HG02884 (cell line): ENCODE measurements around the gene F2R.
A peak's percentile ranks its signal among the peaks of the same experiment; 100 is the strongest.
"Not testable (repeated sequence)": the region's sequence is repeated elsewhere in the genome, so short reads cannot be mapped to it uniquely, and the experiment has no call there.

Experiments used
- ATAC-seq: cut with Tn5 transposase; IDR thresholded peaks from one replicate; pipeline ENCODE4 v1.9.1; 2021; ENCODE audit warnings: mild to moderate bottlenecking, moderate library complexity; ENCODE audit not compliant: unreplicated experiment

F2R gene

GRCh38 chr5:76715736-76716455 is at the start of gene F2R:
Gene F2R, plus strand, starts transcription at chr5:76716126. Its CDS starts 182 bp downstream, at chr5:76716308.
- ATAC-seq, result peak; percentile 55

DNA sequence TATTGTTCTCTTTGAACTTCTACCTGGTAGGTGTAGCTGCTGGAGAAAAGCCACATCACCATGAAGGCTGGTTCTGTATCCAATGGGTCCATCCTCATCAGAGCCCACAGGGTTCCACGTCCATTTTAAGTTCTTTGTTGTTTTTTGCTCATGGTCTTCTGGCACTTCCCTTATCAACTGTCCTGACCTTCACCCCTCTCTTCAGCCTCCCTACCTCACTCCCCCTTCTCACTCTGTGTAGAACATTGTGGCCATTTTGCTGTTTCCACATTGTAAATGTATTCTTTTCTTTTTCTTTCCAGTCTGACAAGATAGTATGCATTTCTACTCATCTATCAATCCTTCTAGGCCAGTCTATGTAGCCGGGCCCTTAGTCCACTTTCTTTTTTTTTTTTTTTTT is 48.4 kb upstream of the F2R start:
- ATAC-seq, result no peak

GRCh38 chr5:76669245-76669644 is 46.7 kb upstream of the F2R start:
- no peak for ATAC-seq

GRCh38 chr5:76670508-76670907 is 45.4 kb upstream of the F2R start:
- no peak for ATAC-seq

DNA sequence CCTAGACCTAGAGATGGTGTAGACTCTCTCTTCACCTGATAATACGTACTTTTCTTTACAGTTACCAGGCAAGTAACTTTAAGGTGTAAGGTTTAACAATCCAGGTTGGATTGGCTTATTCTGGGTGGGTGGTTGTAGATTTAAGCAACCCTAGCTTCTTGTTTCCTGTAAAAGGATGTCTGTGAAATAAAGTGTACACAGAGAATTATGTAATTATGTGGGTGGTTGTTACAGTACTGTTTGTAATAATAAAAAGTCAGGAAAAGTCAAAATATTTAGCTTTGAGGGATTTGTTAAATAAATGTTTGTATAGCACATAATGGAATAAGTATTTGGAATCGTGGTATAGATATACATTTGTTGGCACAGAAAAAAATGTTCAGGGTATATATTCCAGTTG is 43.7 kb upstream of the F2R start:
- ATAC-seq, result no peak

DNA sequence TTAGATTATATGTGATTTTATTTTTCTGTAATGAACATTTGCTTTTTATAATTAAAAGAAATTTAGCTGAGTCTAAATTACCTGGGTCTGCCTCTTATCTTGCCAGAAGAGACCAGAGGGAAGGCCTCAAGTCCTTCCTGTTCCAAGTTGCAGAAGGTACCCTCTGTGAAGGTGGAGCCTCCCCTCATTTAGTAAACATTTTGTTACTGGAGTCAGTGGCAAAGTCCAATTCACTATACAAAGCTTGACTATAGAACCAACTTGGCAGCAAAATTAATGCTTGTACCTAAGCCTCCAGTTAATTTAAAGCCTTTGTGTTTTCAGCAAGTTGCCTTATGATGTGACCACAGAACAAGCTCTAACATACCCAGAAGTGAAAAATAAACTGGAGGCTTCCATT is 42.8 kb upstream of the F2R start:
- no peak for ATAC-seq

GRCh38 chr5:76674330-76675066 is 41.4 kb upstream of the F2R start:
- ATAC-seq, result no peak

DNA sequence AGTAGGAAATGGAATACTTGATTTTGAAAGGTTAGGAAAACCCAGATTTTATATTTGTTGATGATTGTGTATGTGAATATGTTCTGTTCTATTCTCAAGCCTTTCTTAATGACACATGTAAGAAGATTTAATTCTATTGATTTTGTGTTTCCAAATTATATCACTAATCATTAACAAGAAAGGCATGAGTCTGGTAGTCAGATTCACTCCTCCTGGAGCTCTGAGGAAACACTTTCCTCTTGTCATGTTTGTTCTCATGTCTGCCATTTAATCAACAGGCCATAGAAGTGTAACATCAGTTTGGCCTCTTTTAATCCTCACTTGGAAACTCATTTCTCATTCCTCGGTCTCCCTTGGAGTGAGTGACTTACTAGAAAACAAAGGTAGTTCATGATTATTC is 40.6 kb upstream of the F2R start:
- no peak for ATAC-seq

DNA sequence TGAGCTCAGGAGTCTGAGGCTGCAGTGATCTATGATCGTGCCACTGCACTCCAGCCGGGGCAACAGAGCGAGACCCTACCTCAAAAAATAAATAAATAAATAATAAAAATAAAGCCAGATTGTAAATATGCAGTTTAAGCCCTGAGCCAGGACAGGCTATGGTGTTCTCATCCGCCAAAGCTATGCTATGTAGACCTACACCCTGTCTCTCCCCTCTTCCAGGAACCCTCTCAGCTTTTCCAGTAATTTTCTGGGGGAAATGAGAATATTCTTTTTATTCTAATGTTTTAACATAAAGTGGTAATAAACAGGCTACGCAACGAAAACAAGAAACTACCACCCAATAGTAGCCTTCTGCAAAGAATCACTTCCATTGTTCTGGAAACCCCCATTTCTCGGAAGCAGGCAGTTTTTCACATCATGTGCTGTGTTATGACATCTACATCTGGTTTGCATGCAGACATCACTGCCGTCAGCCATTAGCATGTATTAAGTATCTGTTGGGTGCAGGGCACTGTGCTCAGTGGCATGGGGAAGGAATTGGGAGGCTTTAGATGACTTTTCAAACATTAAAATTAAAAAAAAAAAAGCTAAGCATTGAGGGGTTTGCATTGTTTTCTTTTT is 38.0 kb upstream of the F2R start:
- no peak for ATAC-seq

GRCh38 chr5:76679231-76679630 is 36.7 kb upstream of the F2R start:
- no peak for ATAC-seq

GRCh38 chr5:76680826-76681225 is 35.1 kb upstream of the F2R start:
- not testable (repeated sequence) for ATAC-seq

DNA sequence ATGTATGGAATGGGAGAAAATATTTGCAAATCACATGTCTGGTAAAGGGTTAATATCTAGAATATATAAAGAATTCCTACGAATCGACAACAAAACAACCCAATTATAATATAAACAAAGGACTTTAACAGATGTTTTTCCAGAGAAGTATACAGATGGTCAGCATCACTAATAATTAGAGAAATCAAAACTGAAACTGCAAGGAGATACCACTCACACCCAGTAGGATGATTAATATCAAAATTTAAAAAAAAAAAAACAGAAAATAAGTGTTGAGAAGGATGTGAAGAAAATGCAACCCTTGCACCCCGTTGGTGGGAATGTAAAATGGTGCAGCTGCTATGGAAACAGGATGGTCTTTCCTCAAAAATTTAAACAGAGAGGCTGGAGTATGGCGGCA is 34.6 kb upstream of the F2R start:
- no peak for ATAC-seq

DNA sequence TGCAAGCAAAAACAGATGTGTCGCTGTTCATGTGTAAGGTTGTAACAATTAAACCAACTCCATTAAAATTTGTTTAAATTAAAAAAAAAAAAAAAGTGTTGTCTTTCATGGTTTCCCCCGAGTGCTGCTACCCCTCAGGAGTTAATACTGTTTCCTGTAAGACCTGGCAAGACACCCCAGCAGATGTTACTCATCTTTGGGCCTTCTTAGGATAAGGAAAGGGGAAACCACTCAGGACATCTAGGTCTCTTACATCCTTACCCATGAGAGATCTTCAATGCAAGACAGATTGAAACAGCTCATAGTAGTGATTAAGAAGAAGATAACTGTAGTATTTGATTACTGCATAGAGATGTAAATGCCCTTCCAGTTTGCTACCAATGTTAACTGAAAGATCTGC is 33.5 kb upstream of the F2R start:
- no peak for ATAC-seq

- no peak for ATAC-seq
Observed at GRCh38 chr5:76683816-76684731, 31.9 kb upstream of the F2R start.

- no peak for ATAC-seq
Observed at GRCh38 chr5:76684756-76685519, 31.0 kb upstream of the F2R start.

DNA sequence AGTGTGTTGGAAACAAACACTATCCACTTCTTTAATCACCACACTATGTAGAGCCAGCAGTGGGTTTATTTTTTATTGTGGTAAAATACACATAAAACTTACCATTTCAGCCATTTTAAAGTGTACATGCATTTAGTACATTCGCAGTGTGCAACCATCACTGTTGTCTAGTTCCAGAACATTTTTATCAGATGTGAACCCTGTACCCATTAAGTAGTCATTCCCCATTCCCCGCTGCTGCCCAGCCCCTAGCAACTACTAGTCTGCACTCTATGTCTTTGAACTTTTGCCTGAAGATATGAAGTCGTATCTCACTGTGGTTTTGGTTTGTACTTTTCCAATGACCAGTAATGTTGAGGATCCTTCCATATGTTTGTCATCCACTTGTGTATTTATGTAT is 30.2 kb upstream of the F2R start:
- no peak for ATAC-seq

DNA sequence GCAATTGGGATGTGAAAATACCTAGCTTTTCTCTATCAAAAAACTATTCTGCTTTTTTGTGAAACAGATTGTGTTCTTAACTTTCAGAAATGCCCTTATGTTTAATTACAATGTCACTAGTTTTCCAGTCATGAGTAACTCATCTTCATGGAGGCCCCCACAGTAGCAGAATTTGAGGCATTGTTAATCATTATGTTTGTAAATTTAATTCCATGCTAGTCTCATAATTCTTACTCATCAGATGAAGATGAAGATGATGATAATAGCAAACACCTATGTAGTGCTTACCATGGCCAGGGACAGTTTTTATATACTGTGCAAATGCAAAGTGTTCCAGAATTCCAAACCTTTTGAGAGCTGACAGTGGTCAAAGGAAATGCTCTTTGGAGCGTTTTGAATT is 27.7 kb upstream of the F2R start:
- no peak for ATAC-seq

GRCh38 chr5:76688836-76689235 is 27.1 kb upstream of the F2R start:
- no peak for ATAC-seq

GRCh38 chr5:76689321-76690036 is 26.4 kb upstream of the F2R start:
- no peak for ATAC-seq
